GM19395 (cell line): ENCODE results near the gene AP4B1.

Source experiments
- ATAC-seq: cut with Tn5 transposase; IDR thresholded peaks from one replicate; pipeline ENCODE4 v1.9.1; 2021; ENCODE audit warnings: mild to moderate bottlenecking, moderate library complexity; ENCODE audit not compliant: unreplicated experiment

AP4B1 gene

GRCh38 chr1:113895961-113896360 lies 8.6 kb downstream of the AP4B1 start:
- ATAC-seq: no peak

- no peak for ATAC-seq
Measured at GRCh38 chr1:113895098-113895497, 9.5 kb downstream of the AP4B1 start.

GRCh38 chr1:113893267-113893666 lies 11.3 kb downstream of the AP4B1 start:
- ATAC-seq: no peak

GRCh38 chr1:113891631-113892220 lies 12.9 kb downstream of the AP4B1 start:
- ATAC-seq: no peak

GRCh38 chr1:113890816-113891215 lies 13.8 kb downstream of the AP4B1 start:
- no peak for ATAC-seq

GRCh38 chr1:113887402-113888175 lies 17.0 kb downstream of the AP4B1 start, which contains the start of gene BCL2L15:
TSS of gene BCL2L15 (minus strand) at chr1:113887581. CDS start at chr1:113887375, 206 bp downstream.
- no peak for ATAC-seq

- ATAC-seq: no peak
Measured at GRCh38 chr1:113886417-113887401, 17.9 kb downstream of the AP4B1 start.

- no peak for ATAC-seq
Measured at GRCh38 chr1:113881661-113882060, 22.9 kb downstream of the AP4B1 start.

- no peak for ATAC-seq
Measured at GRCh38 chr1:113879739-113880038, 24.9 kb downstream of the AP4B1 start.

GRCh38 chr1:113876176-113876575 lies 28.4 kb downstream of the AP4B1 start:
- ATAC-seq: no peak

GRCh38 chr1:113875714-113876113 lies 28.9 kb downstream of the AP4B1 start:
- no peak for ATAC-seq

- peak; percentile 40 for ATAC-seq
Measured at GRCh38 chr1:113874012-113874879, 30.4 kb downstream of the AP4B1 start.

GRCh38 chr1:113872219-113872935 lies 32.2 kb downstream of the AP4B1 start:
- ATAC-seq: peak; percentile 12

GRCh38 chr1:113871597-113872113 lies 32.9 kb downstream of the AP4B1 start, which contains the start of gene PTPN22:
TSS of gene PTPN22 (minus strand) at chr1:113871712.
- peak; percentile 88 for ATAC-seq

GRCh38 chr1:113870778-113871177 lies 33.8 kb downstream of the AP4B1 start:
- ATAC-seq: no peak

- ATAC-seq: no peak
Measured at GRCh38 chr1:113868387-113869083, 36.1 kb downstream of the AP4B1 start.

GRCh38 chr1:113861641-113862040 lies 43.0 kb downstream of the AP4B1 start:
- no peak for ATAC-seq

GRCh38 chr1:113860891-113861290 lies 43.7 kb downstream of the AP4B1 start:
- ATAC-seq: no peak
